Activated T-helper 17 cell treated with anti-CD3 and anti-CD28 coated beads, Interleukin-2, amount 50 U/mL, for 72 hours (primary cell): ENCODE data around the gene GPRC5A. TPM values are rescaled to one million over a fixed set of nuclear protein-coding genes. Genes with fewer than 3 reads are reported as not detected.

Experiments used
- ATAC-seq: fragments of 150-1000 bp; cut with Tn5 transposase; replicated peaks from 2 replicates; pipeline ENCODE4 v1.10.0; 2021; ENCODE audit warnings: mild to moderate bottlenecking, moderate library complexity
- H3K27ac Mint-ChIP-seq: one replicate; pipeline ENCODE4 v1.8.0; 2022; ENCODE audit warnings: mixed read lengths
- H3K27me3 Mint-ChIP-seq: one replicate; pipeline ENCODE4 v1.8.0; 2022; ENCODE audit warnings: mixed read lengths
- H3K36me3 Mint-ChIP-seq: one replicate; pipeline ENCODE4 v1.8.0; 2022; ENCODE audit warnings: low read depth, mild to moderate bottlenecking, mixed read lengths
- H3K4me1 Mint-ChIP-seq: one replicate; pipeline ENCODE4 v1.8.0; 2022; ENCODE audit warnings: mixed read lengths
- H3K4me3 Mint-ChIP-seq: one replicate; pipeline ENCODE4 v1.8.0; 2022; ENCODE audit warnings: mild to moderate bottlenecking, mixed read lengths
- H3K9me3 Mint-ChIP-seq: one replicate; pipeline ENCODE4 v1.8.0; 2022; ENCODE audit warnings: mixed read lengths
- total RNA-seq, 2 donors: library from RNA; stranded (reverse); gene quantifications; one replicate each; pipeline ENCODE4 v1.2.3, GENCODE V29; 2022

The GPRC5A gene
- total RNA-seq, 2 donors from 2014 or later: 0.99 to 2.9 TPM

DNA sequence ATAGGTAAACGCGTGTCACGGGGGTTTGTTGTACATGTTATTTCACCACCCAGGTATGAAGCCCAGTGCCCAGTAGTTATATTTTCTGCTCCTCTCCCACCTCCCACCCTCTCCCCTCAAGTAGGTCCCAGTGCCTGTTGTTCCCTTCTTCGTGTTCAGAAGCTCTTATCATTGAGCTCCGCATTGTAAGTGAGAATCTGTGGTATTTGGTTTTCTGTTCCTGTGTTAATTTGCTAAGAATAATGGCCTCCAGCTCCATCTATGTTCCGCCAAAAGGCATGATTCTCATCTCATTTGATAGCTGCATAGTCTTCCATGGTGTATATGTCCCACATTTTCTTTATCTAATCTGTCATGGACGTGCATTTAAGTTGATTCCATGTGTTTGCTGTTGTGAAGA lies 67.5 kb downstream of the GPRC5A start:
- ATAC-seq: no peak
- H3K27ac Mint-ChIP-seq: no peak overlapping the region

DNA sequence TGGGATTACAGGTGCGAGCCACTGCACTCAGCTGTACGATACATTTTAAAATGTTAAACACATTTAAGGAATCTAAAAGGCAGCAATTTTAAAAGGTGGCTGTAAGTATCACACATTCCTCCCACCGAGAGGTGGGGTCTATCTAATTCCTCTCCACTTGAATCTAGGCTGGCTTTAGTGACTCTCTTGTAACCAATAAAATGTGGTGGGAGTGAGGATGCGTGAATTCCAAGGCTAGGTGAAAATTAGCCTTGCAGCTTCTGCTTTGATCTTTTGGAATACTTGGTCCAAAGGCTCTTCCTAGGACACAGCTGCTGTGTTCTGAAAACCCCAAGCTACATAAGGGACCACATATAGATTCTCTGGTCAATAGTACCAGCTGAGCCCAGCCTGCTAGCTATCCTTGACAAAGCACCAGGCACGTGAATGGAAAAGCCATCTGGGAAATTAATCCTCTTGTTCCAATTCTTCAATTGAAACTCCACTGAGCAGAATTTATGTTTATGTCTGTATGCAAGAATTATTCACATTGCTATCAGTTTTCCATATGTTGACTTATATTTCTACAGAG lies 69.4 kb downstream of the GPRC5A start:
- Mint-ChIP-seq H3K4me3 (no peak overlapping the region), H3K27me3 (peaks cover 6% of the 10 kb centered on the region), H3K4me1 (no peaks in the 10 kb centered on the region), H3K9me3 (no peaks in the 10 kb centered on the region), H3K36me3 (no peaks in the 10 kb centered on the region), H3K27ac (no peak overlapping the region)
- no peak for ATAC-seq

More for the DNA sequence above, 67.5 kb downstream of the GPRC5A start:
- Mint-ChIP-seq H3K9me3 (no peaks in the 10 kb centered on the region), H3K4me1 (no peaks in the 10 kb centered on the region), H3K4me3 (no peak overlapping the region), H3K27me3 (peaks cover 6% of the 10 kb centered on the region), H3K36me3 (no peaks in the 10 kb centered on the region)

DNA sequence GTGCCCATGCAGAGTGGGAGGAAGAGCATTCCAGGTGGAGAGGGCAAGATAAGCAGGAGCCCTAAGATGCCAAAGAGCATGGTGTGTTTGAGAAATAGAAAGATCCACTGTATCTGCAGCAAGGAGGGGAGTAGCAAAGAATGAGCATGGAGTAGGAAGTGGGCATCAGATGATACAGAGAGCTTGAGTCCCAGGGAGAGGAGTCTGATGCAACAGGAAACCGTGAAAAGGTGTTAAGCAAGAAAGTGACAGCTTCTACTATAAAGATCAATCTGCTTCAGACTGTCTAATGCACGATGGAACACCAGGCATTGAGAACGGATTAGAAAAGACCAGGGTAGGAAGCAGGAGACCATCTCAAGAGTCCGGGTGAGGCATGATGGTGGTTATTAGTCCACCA lies 72.9 kb downstream of the GPRC5A start:
- Mint-ChIP-seq H3K27me3 (peaks cover 3% of the 10 kb centered on the region), H3K9me3 (no peaks in the 10 kb centered on the region), H3K36me3 (no peaks in the 10 kb centered on the region), H3K4me3 (no peak overlapping the region), H3K4me1 (no peaks in the 10 kb centered on the region), H3K27ac (no peak overlapping the region)
- no peak for ATAC-seq

DNA sequence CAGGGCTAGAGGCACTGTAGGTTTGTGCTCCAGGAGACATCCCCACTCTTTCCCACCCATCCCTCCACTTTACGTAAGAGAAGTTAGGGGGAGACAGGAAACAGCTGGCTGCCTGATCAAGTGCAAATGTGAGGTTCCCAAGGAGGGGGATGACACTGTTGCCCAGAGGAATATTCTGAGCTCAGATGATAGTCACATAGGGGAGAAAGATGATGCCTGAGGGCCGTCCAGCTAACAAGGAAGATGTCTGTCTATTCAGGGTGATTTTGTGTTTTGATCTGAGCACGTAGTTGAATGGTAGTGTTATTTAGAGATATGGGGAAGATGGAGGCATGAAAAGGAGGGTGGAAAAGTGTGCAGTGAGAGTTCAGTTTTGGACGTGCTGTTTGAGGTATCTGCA lies 74.5 kb downstream of the GPRC5A start:
- Mint-ChIP-seq H3K27me3 (peaks cover under 1% of the 10 kb centered on the region), H3K9me3 (no peaks in the 10 kb centered on the region), H3K36me3 (no peaks in the 10 kb centered on the region), H3K4me1 (no peaks in the 10 kb centered on the region), H3K27ac (no peak overlapping the region), H3K4me3 (no peak overlapping the region)
- no peak for ATAC-seq

Other genes starting within 250 kb of the GPRC5A start
- gene GPR19, start 195.4 kb upstream of the GPRC5A start, total RNA-seq: 10 to 100 TPM; 25.2 to 32.7 TPM
- gene CDKN1B, start 174.2 kb upstream of the GPRC5A start, total RNA-seq: 10 to 100 TPM; 41.1 to 95.4 TPM
- gene APOLD1, start 105.9 kb upstream of the GPRC5A start, total RNA-seq: 10 to 100 TPM in 1 of 2 donors, 1 to 10 TPM in 1; 8.7 to 42.2 TPM
- 10 to 100 TPM; 90.0 to 90.4 TPM for gene DDX47, start 78.2 kb upstream of the GPRC5A start, total RNA-seq
- gene GPRC5D, start 60.6 kb downstream of the GPRC5A start, total RNA-seq: not detected
- 10 to 100 TPM; 14.4 to 16.3 TPM for gene HEBP1, start 108.7 kb downstream of the GPRC5A start, total RNA-seq
- gene FAM234B, start 152.8 kb downstream of the GPRC5A start, total RNA-seq: 10 to 100 TPM in 1 of 2 donors, 1 to 10 TPM in 1; 9.7 to 14.7 TPM
- gene GSG1, start 212.1 kb downstream of the GPRC5A start, total RNA-seq: not detected